SKM-1 (cell line): ENCODE data around the gene DAP.
"Not testable (repeated sequence)": the region's sequence is repeated elsewhere in the genome, so short reads cannot be mapped to it uniquely, and the experiment has no call there.

Experiments
- DNase-seq: peaks from one replicate; lab custom pipeline; 2025; ENCODE audit not compliant: unreplicated experiment; lab: John Stamatoyannopoulos, UW

The DAP gene

DNA sequence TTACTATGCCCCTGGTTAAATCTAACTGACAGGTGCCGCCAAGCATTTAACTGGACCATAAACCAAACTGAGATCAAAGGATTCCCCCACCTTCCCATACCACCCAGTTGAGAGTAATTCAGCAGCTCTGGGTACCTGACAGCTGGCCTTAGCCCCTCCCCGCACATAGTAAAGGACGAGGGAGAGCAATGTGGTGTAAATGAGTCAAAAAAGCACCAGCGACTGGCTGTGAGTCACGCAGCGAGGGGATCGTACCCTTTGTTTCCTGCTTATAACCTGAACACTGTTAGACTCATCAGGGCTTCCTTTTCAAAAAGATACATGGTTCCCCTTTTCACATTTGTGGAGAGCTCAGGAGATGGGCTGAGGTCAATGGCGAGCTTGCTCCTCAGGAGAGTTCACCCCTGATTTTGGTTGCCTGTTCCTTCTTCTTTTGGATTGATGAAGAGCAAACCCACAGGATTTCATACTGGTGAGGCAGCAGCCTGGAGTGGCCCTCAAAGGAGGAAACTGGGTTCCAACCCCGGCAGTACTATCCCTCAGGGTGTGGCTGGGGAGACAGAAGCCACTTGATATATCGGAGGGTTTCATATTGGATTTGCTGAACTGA lies 125.7 kb downstream of the DAP start:
- DNase-seq, result peak; percentile 85

GRCh38 chr5:10634562-10634961 lies 126.5 kb downstream of the DAP start:
- DNase-seq, result no peak

DNA sequence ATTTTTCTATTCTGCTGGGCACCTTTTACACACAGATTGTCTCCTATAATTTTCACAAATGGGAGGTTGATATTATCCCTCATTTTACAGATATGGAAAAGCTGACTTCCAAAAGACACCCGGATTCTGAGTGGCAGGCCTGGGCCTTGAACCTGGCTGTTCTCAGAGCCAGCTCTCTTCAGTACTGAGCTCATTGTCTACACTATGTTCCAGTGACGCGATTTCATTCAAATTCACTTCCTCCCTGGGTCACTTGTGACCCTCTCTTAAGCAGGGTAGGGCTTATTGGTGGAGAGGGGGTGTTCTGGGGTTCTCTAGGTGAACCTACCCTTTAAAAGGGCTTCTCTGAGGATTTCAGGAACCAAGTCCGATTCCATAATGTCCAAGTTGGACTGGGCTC lies 127.0 kb downstream of the DAP start:
- DNase-seq, result no peak

DNA sequence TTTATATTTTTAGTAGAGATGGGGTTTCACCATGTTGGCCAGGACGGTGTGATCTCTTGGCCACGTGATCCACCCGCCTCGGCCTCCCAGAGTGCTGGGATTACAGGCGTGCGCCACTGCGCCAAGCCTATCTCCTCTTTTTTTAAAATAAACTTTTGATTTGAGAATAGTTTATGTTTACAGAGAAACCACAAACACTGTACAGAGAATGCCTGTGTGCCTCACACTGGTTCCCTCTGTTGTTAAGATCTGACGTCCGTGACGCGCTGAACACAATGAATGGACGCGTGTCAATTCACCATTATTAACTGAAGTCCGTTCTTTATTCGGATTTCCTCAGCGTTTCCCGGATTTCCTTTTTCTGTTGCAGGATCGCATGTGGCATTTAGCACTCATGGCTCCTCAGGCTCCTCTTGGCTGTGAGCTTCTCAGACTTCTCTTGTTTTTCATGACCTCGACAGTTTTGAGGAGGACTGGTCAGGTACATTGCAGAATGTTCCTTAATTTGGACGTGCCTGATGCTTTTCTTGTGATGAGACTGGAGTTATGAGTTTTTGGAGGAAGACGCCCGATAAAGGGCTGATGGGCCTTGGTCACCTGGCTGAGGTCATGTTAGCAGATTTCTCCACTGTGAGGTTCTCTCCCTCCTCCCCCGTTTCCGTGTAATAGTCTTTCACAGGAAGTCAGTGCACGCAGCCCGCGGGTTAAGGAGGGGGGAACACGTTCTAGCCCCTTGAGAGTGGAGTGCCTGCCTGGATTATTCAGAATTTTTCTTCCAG lies 127.6 kb downstream of the DAP start:
- DNase-seq, result no peak

- peak; percentile 43 for DNase-seq
Measured at GRCh38 chr5:10632110-10632761, 128.8 kb downstream of the DAP start.

DNA sequence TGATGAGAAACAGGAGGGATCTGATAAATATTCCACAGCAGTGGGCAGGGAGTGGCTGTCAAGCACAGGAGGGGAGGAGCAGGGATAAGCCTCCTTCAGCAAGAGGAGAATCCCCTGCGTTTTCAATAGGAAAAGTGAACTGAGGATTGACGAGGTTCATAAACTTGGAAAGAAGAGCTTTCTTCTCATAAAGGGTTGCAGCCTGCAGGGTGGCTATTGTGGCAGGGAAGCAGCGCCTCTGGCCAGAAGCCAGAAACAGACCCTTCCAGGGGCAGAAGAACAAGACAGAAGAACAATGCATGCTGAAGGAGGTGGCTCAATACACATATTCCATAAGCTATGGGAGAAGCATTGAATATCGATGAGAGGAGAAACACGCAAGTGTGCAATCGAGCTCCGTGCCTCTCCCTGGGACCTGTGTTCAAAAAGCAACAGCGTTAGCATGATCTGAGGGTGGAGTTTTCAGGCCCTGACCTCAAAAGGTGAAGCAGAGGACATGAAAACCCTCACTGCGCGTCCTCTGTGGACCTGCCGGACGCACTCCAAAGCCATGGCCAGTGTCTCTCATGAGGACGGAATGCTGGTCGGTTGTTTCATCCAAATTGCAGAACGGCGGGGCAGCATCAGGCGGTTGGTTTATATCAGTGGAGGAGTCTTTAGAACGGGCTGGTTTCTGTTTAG lies 129.6 kb downstream of the DAP start:
- no peak for DNase-seq

- DNase-seq, result not testable (repeated sequence)
Measured at GRCh38 chr5:10630744-10631143, 130.3 kb downstream of the DAP start.

GRCh38 chr5:10630126-10630525 lies 130.9 kb downstream of the DAP start:
- no peak for DNase-seq

GRCh38 chr5:10629682-10630081 lies 131.4 kb downstream of the DAP start:
- no peak for DNase-seq
